PC-3 (cell line): Measurements from ENCODE around the gene PLXNA4. TPM values are rescaled to one million over a fixed set of nuclear protein-coding genes. Genes with fewer than 3 reads are reported as not detected.

ENCODE experiments used
- ATAC-seq: fragments of 200-7000 bp; cut with Tn5 transposase; 2 replicates; pipeline ENCODE4 v1.9.1; 2020; ENCODE audit warnings: mild to moderate bottlenecking, moderate library complexity
- BruUV-seq: library from RNA; stranded (reverse); fragments of 400-500 nt; replicated peaks from 2 replicates; lab custom pipeline; 2021; lab: Mats Ljungman, UMichigan
- CTCF ChIA-PET: fragments of 300-600 bp; sonication (Branson Sonifier 250); formaldehyde crosslinking; loops from one replicate; lab custom pipeline; 2022; ENCODE audit warnings: antibody characterized with exemption; lab: Charles Lee
- POLR2A ChIA-PET: fragments of 300-600 bp; sonication (Branson Sonifier 250); formaldehyde crosslinking; loops from one replicate; lab custom pipeline; 2022; ENCODE audit warnings: antibody characterized with exemption; ENCODE audit not compliant: unreplicated experiment; lab: Charles Lee
- DNase-seq: peaks from one replicate; pipeline ENCODE4 v3.0.0-alpha.2; 2015
- H2AFZ ChIP-seq: fragments of 300-600 bp; sonication (generic); 2 replicates; pipeline ENCODE4 v1.6.0; 2016; ENCODE audit warnings: antibody characterized with exemption, low read length
- H3F3A ChIP-seq: fragments of 300-600 bp; sonication (generic); one replicate; pipeline ENCODE4 v1.6.0; 2017; ENCODE audit warnings: antibody characterized with exemption, low read length, control low read depth, mild to moderate bottlenecking; ENCODE audit not compliant: unreplicated experiment
- H3K27ac ChIP-seq: fragments of 300-600 bp; sonication (generic); 2 replicates; pipeline ENCODE4 v1.5.1; 2016; ENCODE audit warnings: mild to moderate bottlenecking, low read length
- H3K27me3 ChIP-seq: fragments of 300-600 bp; sonication (generic); 2 replicates; pipeline ENCODE4 v1.6.1; 2016; ENCODE audit warnings: low read length, mixed read lengths
- H3K36me3 ChIP-seq: fragments of 300-600 bp; sonication (generic); 2 replicates; pipeline ENCODE4 v1.6.1; 2016; ENCODE audit warnings: low read depth, mixed run types, low read length, mixed read lengths
- H3K4me1 ChIP-seq: fragments of 300-600 bp; sonication (generic); 2 replicates; pipeline ENCODE4 v1.5.1; 2016; ENCODE audit warnings: low read length; ENCODE audit not compliant: insufficient read depth
- H3K4me2 ChIP-seq: fragments of 300-600 bp; sonication (generic); 2 replicates; pipeline ENCODE4 v1.6.0; 2016; ENCODE audit warnings: low read length
- H3K4me3 ChIP-seq: fragments of 300-600 bp; sonication (generic); 2 replicates; pipeline ENCODE4 v1.5.1; 2016; ENCODE audit warnings: mild to moderate bottlenecking, low read length, mixed read lengths
- H3K79me2 ChIP-seq: fragments of 300-600 bp; sonication (generic); 2 replicates; pipeline ENCODE4 v1.6.1; 2017; ENCODE audit warnings: low read length, mixed read lengths
- H3K9ac ChIP-seq: fragments of 300-600 bp; sonication (generic); 2 replicates; pipeline ENCODE4 v1.6.0; 2016; ENCODE audit warnings: mild to moderate bottlenecking, low read length
- H3K9me2 ChIP-seq: fragments of 300-600 bp; sonication (generic); replicated peaks from 2 replicates; pipeline ENCODE4 v1.6.1; 2016; ENCODE audit warnings: mixed run types, low read length, mixed read lengths
- H3K9me3 ChIP-seq: fragments of 300-600 bp; sonication (generic); 2 replicates; pipeline ENCODE4 v1.6.1; 2016; ENCODE audit warnings: low read length, mixed read lengths
- H4K20me1 ChIP-seq: fragments of 300-600 bp; sonication (generic); 2 replicates; pipeline ENCODE4 v1.6.1; 2016; ENCODE audit warnings: low read length, mixed read lengths
- EZH2 ChIP-seq: fragments of 300-600 bp; sonication (generic); IDR thresholded peaks from one replicate; pipeline ENCODE4 v1.6.1; 2017; ENCODE audit warnings: antibody characterized with exemption, mild to moderate bottlenecking, low read length; ENCODE audit not compliant: unreplicated experiment
- EZH2phosphoT487 ChIP-seq: fragments of 300-600 bp; sonication (generic); IDR thresholded peaks from 2 replicates; pipeline ENCODE4 v1.6.1; 2018; ENCODE audit warnings: mild to moderate bottlenecking, antibody characterized with exemption, low read length, borderline replicate concordance
- intact Hi-C: fragments of 100-400 bp; cut with micrococcal nuclease; formaldehyde crosslinking; loops from 2 replicates; pipeline ENCODE4 v1.9.0; 2023
- total RNA-seq: library from RNA; depleted of rRNA; stranded (reverse); fragments of >200 nt; gene quantifications from 2 replicates; pipeline ENCODE4 v1.2.3, GENCODE V29; 2014
- TF ChIP-seq, protein P1 (sequence below): fragments of 300-600 bp; sonication (generic); conservative IDR thresholded peaks from 2 replicates; pipeline ENCODE4 v1.5.1; 2017; ENCODE audit warnings: antibody characterized with exemption, low read depth, mild to moderate bottlenecking, low read length

The PLXNA4 gene
- total RNA-seq, 1 experiment from 2014 or later, result 1.2 TPM

DNA sequence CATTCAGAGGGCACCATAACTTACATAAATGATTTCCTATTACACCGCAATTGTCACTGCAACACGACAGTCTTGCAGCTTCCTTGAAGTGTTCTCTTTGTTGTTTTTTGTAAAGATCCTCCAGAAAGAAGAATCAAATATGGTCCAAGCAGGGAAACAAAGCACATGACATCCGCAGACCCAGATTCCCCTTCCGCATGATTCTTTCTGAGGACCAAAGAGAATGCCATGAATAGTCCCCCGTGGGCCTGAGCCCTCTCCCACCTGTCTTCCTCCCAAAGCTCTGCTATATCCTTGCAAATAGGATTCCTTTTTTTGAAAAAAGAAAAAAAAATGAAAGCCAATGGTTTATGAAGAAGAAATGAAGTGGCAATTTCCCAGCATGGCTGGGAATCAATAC is 10.8 kb downstream of the PLXNA4 start:
- Histone ChIP-seq H3K27me3 (no peaks in the 10 kb centered on the region), H3K4me3 (no peak overlapping the region), H3K9ac (no peak overlapping the region), H3F3A (no peaks in the 10 kb centered on the region), H3K9me2 (no peaks in the 10 kb centered on the region), H3K4me2 (no peak overlapping the region), H4K20me1 (no peaks in the 10 kb centered on the region), H3K36me3 (no peaks in the 10 kb centered on the region), H3K27ac (no peak overlapping the region), H3K79me2 (no peaks in the 10 kb centered on the region), H2AFZ (no peak overlapping the region), H3K9me3 (no peaks in the 10 kb centered on the region), H3K4me1 (no peaks in the 10 kb centered on the region)
- ChIA-PET CTCF (interaction anchor here (0.6 to 0.7 kb wide), 2 partner anchors 11 to 29 kb away, joined by 3 read pairs; no protein-coding TSS in a partner anchor), POLR2A (no interaction called here)
- no peak for ATAC-seq
- BruUV-seq, result no TSS peak
- TF ChIP-seq EZH2, result no peak
- TF ChIP-seq, protein P1, sequence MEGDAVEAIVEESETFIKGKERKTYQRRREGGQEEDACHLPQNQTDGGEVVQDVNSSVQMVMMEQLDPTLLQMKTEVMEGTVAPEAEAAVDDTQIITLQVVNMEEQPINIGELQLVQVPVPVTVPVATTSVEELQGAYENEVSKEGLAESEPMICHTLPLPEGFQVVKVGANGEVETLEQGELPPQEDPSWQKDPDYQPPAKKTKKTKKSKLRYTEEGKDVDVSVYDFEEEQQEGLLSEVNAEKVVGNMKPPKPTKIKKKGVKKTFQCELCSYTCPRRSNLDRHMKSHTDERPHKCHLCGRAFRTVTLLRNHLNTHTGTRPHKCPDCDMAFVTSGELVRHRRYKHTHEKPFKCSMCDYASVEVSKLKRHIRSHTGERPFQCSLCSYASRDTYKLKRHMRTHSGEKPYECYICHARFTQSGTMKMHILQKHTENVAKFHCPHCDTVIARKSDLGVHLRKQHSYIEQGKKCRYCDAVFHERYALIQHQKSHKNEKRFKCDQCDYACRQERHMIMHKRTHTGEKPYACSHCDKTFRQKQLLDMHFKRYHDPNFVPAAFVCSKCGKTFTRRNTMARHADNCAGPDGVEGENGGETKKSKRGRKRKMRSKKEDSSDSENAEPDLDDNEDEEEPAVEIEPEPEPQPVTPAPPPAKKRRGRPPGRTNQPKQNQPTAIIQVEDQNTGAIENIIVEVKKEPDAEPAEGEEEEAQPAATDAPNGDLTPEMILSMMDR, result no peak
- no peak for TF ChIP-seq EZH2phosphoT487
- intact Hi-C loops, result no loop called here
- DNase-seq, result no peak

DNA sequence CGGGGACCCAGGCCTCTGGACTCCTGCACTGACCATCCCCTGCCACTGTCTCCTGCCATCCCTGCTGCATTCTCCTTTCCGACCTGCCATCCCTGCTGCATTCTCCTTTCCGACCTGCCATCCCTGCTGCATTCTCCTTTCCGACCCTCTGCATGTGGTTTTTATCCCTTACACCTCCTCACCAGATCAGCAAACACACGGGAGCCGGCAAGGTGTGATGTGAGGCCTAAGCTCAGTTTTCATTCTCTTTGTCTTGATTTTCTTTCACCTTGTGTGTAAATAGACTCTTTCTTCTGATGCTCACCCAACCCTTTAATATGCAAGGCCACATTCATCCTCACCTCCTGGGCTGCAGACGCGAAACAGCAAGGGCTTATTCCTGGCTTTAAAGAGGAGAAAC is 11.4 kb downstream of the PLXNA4 start:
- Histone ChIP-seq H3K9ac (no peak overlapping the region), H3K27ac (no peak overlapping the region), H3K9me2 (no peaks in the 10 kb centered on the region), H3K4me3 (no peak overlapping the region), H3K27me3 (no peaks in the 10 kb centered on the region), H3K4me1 (no peaks in the 10 kb centered on the region), H2AFZ (no peak overlapping the region), H3K79me2 (no peaks in the 10 kb centered on the region), H3K36me3 (no peaks in the 10 kb centered on the region), H4K20me1 (no peaks in the 10 kb centered on the region), H3F3A (no peaks in the 10 kb centered on the region), H3K4me2 (no peak overlapping the region), H3K9me3 (no peaks in the 10 kb centered on the region)
- TF ChIP-seq, protein P1, result no peak
- no peak for TF ChIP-seq EZH2
- TF ChIP-seq EZH2phosphoT487, result no peak
- BruUV-seq, result no TSS peak
- CTCF ChIA-PET, result no interaction called here
- ATAC-seq (no peak), DNase-seq (no peak)
- intact Hi-C loops, result no loop called here
- POLR2A ChIA-PET, result no interaction called here

DNA sequence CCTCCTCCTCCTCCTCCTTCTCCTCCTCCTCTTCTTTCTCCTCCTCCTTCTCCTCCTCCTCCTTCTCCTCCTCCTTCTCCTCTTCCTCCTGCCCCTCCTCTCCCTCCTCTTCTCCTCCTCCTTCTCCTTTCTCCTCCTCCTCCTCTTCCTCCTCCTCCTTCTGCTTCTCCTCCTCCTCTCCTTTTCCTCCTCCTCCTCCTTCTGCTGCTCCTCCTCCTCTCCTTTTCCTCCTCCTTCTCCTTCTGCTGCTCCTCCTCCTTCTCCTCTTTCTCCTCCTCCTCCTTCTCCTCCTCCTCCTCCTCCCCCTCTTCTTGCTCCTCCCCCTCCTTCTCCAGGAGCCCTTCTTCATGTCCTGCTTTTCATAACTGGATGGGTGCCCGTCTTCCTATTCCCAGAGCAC is 12.2 kb downstream of the PLXNA4 start:
- H3K27ac ChIP-seq, result no peak overlapping the region
- TF ChIP-seq EZH2phosphoT487 (no peak), EZH2 (no peak)
- TF ChIP-seq, protein P1, result no peak
- no TSS peak for BruUV-seq
- no peaks in the 10 kb centered on the region for H3K4me1 ChIP-seq
- no peaks in the 10 kb centered on the region for H3K9me2 ChIP-seq
- no peaks in the 10 kb centered on the region for H3K27me3 ChIP-seq
- H3K9ac ChIP-seq, result no peak overlapping the region
- ChIA-PET POLR2A (no interaction called here), CTCF (no interaction called here)
- no peaks in the 10 kb centered on the region for H3K79me2 ChIP-seq
- no peaks in the 10 kb centered on the region for H4K20me1 ChIP-seq
- ATAC-seq (no peak), DNase-seq (peak; percentile 15)
- no peaks in the 10 kb centered on the region for H3K36me3 ChIP-seq
- H3F3A ChIP-seq, result no peaks in the 10 kb centered on the region
- no peak overlapping the region for H2AFZ ChIP-seq
- H3K9me3 ChIP-seq, result no peaks in the 10 kb centered on the region
- H3K4me2 ChIP-seq, result no peak overlapping the region
- intact Hi-C loops, result no loop called here
- H3K4me3 ChIP-seq, result no peak overlapping the region
